H1 (cell line): ENCODE data around the gene ZSCAN21.

Source experiments
- CHD1 ChIP-seq: IDR thresholded peaks from 2 replicates; pipeline ENCODE4 v1.6.1; 2012; ENCODE audit warnings: low read depth, low read length, improper control_type of control experiment
- NRF1 ChIP-seq: IDR thresholded peaks from 2 replicates; pipeline ENCODE4 v1.6.1; 2011; ENCODE audit warnings: mild to moderate bottlenecking, low read depth, low read length, improper control_type of control experiment
- POLR2A ChIP-seq, 2 experiments: IDR thresholded peaks; 1 replicate in 1 of 2; 2 replicates in 1 of 2; pipeline ENCODE4 v1.6.1; 2011; ENCODE audit warnings: low read depth in 2 of 2, low read length in 2 of 2, mild to moderate bottlenecking in 2 of 2; ENCODE audit errors: control extremely low read depth in 1 of 2
- TAF1 ChIP-seq: IDR thresholded peaks from 2 replicates; pipeline ENCODE4 v1.6.1; 2011; ENCODE audit warnings: mild to moderate bottlenecking, low read depth, low read length

- TF ChIP-seq POLR2A (IDR thresholded peaks at IDR 0.05; ENCODE audit: control extremely low read depth in 1 of 2, low read depth in 2 of 2, low read length in 2 of 2), result no peak
- no peak for TF ChIP-seq TAF1
- no peak for TF ChIP-seq CHD1
- no peak for TF ChIP-seq NRF1
Observed at GRCh38 chr7:100106633-100107032, 57.1 kb downstream of the ZSCAN21 start.
